HG03108 (cell line): ENCODE results near the gene RRH.
"Not testable (repeated sequence)": the region's sequence is repeated elsewhere in the genome, so short reads cannot be mapped to it uniquely, and the experiment has no call there.

Experiments used
- ATAC-seq: cut with Tn5 transposase; IDR thresholded peaks from one replicate; pipeline ENCODE4 v1.9.1; 2021; ENCODE audit warnings: moderate library complexity; ENCODE audit not compliant: unreplicated experiment

RRH gene

DNA sequence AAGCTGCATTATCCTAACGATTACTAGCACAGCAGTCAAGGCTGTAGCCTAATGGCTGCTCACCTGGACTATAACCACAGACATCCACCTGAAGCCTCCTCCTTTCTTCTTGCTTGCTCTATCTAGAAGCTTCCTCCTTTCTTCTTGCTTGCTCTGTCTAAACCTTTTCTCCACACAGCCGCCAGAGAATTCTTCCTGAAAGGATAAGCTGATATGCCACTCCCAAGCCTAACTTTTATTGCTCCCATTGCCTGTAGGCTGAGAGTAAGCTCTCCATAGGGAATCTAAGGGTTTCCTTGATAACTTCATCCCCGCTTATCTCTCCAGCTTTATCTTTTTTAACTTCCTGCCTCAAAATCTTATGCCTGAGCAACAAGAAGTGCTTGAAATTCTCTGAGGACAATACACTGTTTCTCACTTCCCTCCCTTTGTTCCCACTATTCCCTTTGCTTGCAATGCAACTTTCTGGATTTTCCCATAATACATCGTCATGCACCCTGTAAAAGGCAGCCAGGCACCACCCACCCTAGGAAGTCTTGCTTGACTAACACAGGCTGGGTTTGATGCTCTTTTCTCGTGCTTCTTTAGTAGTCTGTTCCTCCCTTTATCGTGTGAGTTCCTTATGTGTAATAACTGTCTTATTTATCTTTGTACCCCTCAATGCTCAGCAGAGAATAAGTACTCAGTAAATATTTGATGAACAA is 18.8 kb downstream of the RRH start:
- ATAC-seq = no peak

DNA sequence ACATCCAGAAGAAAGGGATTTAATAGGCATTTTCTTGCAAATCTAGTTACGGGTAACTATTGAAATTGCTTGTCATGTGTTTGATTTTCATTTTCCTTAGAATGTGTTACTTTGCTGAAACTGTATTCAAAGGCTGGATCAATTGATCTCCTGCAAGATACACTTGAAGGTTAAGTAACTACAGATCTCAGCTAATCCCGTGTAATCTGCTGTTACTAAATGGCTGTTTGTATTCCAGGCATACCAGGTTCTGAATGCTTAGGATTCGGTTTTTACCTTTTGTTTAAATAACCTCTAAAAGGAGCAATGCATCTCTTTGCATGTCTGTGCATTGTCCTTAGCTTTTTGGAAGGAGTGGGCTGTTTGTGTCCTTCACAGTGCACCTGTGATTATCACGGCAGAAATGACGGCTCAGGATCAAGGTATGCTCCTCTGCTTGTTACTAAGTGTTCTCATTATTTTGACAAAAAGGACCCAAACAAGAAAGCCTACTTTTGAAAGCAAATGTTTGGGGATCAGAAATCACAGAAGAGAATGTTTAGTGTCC is 20.2 kb downstream of the RRH start, which contains the start of gene LRIT3:
Gene LRIT3 (plus strand): TSS at position 212 of the 547 bp plus-strand sequence. CDS start 95 bp downstream, at position 307.
- ATAC-seq = no peak

DNA sequence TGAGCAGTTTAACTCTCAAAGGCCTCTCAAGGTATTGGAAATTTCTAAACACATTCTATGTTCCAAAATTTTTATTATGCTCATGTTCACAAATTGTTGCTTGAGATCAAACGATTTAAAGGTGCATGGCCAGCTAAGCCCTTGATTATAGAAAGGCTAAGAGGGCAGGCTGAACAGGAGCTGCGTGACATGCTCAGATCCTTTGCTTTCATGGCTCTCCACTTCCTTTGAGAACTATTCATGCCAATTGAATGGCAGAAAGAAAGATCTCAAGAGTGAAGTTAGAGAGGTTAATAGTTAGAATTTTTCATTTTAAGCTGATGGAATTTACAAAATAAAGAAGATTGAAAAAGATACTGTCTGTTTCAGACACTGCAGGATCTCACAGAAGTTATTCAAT is 20.7 kb downstream of the RRH start:
- no peak for ATAC-seq

DNA sequence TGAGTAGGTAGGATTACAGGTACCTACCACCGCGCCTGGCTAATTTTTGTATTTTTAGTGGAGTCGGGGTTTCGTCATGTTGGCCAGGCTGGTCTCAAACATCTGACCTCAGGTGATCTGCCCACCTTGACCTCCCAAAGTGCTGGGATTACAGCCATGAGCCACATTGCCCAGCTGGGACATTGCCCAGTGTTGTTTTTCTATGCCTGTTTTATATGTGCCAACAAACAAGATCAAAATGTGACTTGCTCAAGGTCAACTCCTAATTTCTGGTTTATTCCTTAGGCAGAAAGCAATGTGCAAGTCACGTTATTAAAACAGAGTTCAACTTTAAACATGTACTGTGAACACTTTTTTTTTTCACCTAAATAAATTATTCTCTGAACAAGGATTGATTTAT is 22.8 kb downstream of the RRH start:
- no peak for ATAC-seq

DNA sequence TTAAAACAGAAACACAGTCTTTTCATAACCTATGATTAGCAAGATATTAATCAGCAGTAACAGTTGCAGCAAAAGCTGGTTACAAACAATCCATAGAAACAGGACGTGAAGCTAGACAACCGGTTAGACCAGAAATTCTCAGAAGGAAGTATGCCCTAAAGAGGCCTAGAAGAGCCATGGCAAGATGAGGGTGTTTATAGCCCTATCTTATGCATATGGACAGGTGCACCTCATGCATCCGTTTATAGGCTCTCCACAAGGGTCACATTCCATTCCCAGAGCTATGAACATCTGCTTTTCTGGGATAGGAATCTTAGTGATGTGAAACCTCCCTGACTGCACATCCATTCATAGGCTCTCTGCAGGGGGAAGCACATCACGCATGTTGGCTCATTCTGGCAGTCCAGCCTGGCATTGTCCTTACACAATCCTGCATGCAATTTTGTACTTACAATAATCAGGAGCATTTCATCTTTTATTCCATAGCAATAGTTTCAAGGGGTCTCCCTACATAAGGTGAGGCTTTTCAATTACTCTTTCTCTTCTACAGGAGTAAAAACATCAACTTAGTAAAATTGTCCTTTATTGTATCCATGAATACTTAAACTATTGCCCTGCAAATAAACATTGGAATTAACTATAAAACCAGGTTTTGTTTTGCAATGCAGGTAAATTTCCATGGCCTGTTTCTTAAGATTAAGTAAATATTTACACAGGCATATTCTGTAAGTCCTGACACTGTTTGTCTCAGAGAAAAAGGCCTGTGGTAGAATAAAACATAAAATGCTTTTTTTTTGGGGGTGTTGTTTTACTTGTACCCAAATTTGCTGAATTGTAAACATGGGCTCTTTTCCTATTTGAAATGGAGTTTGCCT is 31.9 kb downstream of the RRH start:
- ATAC-seq = not testable (repeated sequence)

DNA sequence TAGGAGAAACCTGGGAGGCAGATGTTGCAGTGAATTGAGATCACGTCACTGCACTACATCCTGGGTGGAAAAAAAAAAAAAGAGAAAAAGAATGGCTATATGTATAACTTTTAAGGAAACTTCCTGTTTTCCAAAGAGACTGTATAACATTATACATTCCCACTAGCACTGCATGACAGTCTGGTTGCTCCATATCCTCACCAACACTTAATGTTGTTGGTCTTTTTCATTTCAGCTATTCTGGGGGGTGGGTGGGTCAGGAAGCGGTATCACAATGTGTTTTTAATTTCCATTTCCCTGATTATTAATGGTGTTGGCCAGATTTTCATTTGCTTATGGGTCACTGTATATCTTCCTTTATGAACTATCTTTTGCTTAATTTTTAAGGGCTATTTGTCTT is 33.5 kb downstream of the RRH start:
- no peak for ATAC-seq

DNA sequence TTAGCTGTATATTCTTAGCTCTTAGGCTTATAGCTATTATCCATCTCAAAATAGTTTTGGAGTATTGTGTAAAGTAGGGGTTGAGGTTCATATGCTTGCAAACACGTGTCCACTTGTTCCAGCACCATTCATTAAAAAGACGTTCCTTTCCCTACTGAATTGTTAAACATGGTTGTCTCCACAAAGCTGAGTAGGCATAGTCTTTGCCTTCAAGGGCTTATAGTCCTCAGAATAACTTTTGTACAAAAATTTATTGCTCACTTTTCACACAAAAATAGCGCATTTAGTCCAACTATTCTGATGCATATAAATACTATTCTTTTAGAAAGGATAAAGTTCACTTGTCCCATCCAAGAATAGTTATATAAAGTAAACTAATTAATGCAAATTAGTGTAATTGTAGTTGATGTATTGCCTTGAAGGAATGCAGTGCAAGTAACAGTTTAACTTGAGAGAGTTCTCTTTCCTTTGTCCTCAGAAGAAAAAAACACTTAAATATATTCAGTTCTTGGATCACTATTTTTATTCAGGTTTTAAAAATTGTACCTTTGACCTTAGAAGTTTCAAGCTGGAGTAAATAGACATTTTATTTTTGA is 34.2 kb downstream of the RRH start:
- ATAC-seq = no peak

DNA sequence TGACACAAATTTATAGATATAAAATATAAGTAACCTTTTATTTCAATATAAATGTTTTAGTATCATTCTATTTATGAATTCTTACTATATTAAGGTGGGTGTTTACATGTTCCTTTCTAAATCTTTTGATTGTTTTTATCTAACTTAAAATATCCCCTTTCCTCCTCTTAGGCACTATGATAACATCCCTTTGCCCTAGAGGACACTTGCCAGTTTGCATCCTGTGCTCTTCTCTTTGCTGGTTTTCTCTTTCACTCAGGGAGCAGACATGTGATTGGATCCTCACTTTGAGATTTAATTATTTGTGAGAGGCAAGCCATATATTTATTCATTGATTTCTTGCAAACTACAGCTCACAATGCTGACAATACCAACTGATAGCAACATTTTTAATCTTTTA is 36.4 kb downstream of the RRH start:
- ATAC-seq = no peak

DNA sequence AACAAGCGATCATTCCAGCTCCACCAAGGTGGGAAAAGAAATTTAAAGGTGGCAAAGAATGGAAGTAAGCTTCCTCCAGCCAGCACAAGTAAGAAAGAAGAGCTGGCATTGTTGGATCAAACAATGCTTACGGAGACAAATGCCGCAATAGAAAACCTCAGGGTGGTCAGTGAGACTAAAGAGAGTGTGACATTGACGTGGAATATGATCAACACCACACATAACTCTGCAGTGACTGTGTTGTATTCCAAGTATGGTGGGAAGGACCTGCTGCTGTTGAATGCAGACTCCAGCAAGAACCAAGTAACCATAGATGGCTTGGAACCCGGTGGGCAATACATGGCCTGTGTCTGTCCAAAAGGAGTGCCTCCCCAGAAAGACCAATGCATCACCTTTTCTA is 42.3 kb downstream of the RRH start:
- no peak for ATAC-seq

DNA sequence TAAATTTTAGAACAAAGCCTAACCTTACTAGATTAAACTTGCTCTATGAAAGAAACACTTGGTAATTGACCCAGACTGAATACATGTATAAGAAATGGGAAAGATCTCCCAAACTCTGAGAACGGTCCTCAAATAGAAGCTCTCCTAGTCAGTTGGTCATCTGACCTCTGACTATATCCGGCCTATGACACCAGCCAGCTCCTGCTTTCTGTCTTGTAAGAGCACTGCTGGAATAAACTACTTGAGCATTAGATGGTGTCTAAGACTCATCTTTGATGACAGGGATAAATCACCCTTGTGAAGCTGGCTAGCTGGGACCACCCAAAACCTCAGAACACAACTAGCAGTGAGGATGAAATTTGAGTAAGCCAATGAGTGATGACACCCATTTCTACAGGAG is 44.3 kb downstream of the RRH start:
- ATAC-seq = no peak

DNA sequence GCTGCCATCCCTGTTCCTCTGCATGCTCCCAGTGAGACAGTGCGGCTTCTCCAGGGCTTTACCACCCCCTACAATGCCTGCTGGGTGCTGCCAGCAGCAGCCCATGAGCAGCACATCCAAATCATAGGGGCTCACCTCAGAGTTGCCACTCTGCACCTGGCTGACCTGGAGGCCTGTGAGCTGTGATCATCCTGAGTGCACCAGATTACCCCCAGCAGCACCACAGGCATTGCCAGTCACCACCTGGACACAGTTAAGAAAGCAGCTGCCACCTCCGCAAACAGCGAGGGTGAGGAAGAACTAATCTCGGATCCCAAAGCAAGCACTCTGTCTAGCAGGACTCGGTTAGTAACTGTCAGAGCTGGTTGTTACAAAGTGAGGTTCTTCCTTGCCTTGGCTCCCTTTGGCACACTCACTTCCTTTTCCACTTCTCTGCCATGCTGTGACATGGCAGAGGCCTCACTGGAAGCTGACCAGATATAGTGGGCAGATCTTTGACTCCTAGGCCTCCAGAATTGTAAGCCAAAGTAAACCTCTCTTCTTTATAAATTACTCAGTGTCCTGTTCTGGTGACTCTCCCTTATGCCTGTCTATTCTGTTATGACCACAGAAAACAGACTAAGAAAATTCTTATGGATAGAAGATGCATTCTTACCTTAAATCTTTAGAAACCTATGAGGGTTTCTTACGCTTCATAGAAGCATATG is 45.3 kb downstream of the RRH start:
- ATAC-seq = no peak

DNA sequence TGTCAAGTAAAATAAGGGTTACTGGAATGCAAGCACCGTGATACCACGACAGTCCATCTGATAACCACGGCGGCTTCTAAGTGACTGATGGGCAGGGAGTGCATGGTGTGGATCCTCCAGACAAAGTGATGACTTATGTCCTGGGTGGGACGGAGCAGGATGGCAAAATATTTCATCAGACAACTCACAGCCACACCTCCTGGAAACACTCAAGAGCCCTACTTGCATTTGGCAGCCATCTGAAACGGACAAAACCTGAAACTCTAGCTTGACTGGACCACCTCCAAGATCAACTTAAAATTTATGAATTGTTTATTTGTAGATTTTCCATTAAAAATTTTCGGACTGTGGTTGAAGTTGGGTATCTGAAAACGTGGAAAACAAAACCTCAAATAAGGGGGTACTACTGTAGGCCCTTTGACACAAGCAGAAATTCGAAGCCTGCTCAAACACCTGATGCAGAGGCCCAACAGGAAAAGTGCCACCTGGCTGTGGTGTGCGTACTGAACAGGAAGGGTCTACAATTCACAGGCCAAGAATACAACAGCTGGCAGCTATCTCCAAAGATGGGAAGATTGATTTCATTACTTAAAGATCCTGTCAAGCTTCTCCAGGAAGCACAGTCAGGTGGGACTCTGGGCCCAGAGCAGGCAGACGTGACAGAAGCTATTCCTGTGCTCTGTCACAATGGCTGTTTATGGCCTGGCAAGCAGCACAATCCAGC is 46.2 kb downstream of the RRH start:
- no peak for ATAC-seq

DNA sequence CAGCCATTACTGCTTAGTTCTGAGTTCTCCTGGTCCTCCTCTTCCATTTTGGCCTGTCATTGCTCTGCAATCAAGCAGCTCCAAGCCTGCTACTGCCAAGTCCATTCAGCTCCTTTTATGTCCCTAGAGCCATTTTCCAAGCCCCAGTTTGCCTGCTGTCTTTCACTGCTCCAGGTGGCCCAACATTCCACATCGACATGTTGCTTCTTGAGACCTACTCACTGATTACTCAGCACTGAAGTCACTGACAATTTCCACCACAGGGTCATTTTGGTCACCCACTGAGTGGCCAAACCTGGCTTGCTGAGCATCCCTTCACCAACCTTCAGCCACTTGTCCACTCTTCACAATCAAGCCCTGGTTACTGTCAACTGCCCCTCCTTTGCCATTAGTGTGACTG is 47.3 kb downstream of the RRH start:
- ATAC-seq = no peak

DNA sequence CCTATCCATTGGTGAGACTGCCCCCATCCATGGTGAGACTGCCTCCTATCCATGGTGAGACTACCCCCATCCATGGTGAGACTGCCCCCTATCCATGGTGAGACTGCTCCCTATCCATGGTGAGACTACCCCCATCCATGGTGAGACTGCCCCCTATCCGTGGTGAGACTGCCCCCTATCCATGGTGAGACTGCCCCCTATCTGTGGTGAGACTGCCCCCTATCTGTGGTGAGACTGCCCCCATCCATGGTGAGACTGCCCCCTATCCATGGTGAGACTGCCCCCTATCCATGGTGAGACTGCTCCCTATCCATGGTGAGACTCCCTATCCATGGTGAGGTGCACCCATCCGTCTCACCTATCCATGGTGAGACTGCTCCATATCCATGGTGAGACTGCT is 47.8 kb downstream of the RRH start:
- not testable (repeated sequence) for ATAC-seq

DNA sequence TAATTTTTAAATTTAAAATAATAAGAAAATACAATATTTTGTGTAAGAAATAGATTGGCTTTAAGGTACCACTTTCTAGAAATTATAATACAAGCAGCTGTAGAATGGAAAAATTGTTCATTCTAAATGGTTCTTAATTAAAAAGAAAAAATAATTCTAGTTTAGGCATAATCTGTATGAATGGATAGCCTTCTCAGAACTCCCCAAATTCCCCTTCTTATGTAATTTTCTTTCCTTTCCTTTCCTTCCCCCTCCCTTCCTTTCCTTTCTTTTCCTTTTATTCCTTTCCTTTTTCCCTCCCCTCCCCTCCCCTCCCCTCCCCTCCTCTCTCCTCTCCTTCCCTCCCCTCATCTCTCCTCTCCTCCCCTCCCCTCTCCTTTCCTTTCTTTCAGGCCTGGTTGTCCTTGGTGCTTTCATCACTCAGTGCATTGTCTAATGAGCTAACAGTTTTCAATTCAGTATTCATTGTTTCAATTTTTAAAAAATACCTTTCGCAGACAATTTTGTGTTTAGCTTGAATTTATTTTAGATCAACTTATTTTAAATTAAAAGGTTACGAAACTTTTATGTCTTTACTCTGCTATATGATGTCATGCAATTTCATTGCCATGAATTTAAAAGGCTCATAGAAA is 49.0 kb downstream of the RRH start:
- ATAC-seq = no peak

DNA sequence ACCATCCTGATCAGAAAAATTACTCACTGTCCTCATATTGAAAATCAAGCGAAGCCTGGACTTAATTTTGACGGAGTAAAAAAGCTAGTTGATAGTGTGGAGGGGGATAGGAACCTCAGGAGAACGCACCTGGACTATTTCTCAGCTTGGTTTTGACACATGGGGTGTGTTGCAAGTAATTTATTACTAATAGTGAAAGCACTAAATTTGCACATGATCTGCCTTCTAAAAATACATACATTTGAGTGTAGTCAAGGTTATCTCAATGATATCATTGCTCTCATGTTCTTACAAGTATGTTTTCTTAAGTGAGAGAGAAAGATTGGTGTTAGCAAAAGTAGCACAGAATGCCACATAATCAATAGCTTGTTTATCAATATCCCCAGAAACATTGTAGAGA is 49.6 kb downstream of the RRH start:
- peak; percentile 83 for ATAC-seq

DNA sequence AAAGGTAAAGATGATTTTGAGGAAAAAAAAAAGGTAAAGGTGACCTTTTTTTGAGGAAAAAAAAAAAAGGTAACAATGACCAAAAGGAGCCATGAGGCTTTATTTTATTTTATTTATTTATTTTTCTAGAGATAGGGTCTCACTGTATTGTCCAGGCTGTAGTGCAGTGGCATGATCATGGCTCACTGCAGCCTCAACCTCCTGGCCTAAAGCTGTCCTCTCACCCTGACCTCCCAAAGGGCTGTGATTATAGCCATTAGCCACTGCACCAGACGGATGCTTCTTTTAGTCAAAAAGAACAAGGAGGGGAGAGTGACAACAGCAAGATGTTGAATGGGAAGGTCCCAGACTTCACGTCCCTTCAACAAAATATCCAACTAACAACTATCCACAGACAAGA is 50.6 kb downstream of the RRH start:
- no peak for ATAC-seq

DNA sequence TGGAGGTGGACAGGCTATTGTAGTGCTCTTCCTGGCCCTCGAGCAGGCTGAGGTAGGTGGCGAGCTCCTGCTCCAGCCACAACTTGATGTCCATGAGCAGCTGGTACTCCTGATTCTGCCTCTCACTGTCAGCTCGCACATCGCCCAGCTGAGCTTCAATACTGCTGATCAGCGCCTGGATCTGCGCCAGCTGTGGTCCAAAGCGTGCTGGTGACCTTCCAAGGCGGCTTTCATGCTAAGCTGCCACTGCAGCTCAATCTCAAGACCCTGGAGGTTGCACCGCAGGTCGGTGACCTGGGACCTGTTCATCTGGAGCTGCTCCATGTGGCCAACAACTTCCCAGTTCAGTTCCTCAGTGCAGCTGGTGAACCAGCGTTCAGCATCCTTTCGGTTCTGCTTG is 51.3 kb downstream of the RRH start:
- no peak for ATAC-seq

DNA sequence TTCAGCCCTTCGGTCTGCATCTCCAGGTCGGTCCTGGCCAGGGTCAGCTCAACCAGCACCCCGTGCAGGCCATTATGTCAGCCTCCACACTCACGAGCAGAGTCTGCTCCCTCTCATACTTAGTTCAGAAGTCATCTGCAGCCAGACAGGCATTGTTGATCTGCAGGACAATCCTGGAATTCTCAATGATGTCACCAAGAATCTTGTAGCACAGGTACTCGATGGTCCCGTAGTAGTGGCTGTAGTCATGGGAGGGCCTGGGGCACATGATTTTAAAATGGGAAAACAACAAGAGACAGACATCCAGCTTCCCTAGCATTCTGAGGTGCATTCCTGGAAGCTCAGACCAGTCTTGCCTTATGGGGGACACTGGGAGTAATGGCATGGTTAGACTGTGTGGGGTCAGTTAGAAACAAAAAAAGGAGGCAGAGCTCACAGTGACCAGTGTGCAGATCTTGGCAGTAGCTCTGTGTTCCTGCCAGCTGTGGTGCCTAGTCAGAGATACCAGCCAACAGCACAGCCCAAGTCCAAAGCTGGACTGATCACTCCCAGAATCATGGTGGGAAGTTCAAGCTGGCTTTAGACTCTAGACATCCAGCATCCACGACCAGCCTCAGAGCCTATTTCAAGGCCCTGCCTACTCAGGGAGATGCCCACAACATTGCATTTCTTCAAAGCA is 52.0 kb downstream of the RRH start:
- no peak for ATAC-seq
